Measurements from ENCODE around the gene SCYL3. TPM values are rescaled to one million over a fixed set of nuclear protein-coding genes. Genes with fewer than 3 reads are reported as not detected.
"Not testable (repeated sequence)": the region's sequence is repeated elsewhere in the genome, so short reads cannot be mapped to it uniquely, and the experiment has no call there.

Gene SCYL3
- total RNA-seq, 1 donor from 2014 or later: 4.5 TPM

DNA sequence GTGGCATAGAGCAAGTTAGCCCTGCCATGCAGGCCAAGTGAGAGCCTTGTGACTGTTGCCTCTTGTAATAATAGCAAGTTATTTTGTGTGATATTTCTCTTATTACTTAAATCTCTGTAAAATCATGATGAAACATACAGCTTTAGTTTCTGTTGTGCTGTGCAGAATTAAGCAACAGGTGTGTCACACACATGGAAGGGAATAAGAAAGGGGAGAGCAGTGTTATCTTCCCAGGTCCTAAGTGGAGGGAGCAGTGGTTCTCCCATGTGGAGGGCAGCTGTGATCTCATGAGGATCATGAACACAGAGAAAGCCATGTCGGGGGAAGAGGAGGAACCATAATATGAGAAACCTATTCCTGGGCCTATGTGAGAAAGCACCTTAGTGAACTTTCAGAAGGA, 25.2 kb upstream of the SCYL3 start:
- Histone ChIP-seq H3K4me3 (ENCODE audit: low read depth, low read length) (no peak overlapping the region), H3K36me3 (ENCODE audit: control insufficient read depth, insufficient read depth, low read length) (no peaks in the 10 kb centered on the region), H3K27me3 (ENCODE audit: control insufficient read depth, insufficient read depth, low read length) (no peaks in the 10 kb centered on the region)
- TF ChIP-seq, protein P1, sequence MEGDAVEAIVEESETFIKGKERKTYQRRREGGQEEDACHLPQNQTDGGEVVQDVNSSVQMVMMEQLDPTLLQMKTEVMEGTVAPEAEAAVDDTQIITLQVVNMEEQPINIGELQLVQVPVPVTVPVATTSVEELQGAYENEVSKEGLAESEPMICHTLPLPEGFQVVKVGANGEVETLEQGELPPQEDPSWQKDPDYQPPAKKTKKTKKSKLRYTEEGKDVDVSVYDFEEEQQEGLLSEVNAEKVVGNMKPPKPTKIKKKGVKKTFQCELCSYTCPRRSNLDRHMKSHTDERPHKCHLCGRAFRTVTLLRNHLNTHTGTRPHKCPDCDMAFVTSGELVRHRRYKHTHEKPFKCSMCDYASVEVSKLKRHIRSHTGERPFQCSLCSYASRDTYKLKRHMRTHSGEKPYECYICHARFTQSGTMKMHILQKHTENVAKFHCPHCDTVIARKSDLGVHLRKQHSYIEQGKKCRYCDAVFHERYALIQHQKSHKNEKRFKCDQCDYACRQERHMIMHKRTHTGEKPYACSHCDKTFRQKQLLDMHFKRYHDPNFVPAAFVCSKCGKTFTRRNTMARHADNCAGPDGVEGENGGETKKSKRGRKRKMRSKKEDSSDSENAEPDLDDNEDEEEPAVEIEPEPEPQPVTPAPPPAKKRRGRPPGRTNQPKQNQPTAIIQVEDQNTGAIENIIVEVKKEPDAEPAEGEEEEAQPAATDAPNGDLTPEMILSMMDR (IDR thresholded peaks at IDR 0.05; ENCODE audit: insufficient read depth, low read length, severe bottlenecking): no peak
- FAIRE-seq (no peak), DNase-seq (ENCODE audit: low read depth) (no peak)

DNA sequence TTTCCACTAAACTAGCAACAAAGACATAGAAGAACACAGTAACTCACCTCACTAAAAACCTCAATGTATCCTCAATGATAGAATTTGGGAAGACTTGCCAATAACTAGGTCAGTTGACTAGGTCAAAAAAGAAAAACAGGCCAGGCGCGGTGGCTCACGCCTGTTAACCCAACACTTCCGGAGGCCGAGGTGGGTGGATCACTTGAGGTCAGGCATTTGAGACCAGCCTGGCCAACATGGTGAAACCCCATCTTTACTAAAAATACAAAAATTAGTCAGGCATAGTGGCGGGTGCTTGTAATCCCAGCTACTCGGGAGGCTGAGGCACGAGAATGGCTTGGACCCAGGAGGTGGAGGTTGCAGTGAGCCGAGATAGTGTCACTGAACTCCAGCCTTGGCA, 24.5 kb upstream of the SCYL3 start:
- DNase-seq (ENCODE audit: low read depth); FAIRE-seq; H3K36me3 ChIP-seq (ENCODE audit: control insufficient read depth, insufficient read depth, low read length); H3K27me3 ChIP-seq (ENCODE audit: control insufficient read depth, insufficient read depth, low read length); H3K4me3 ChIP-seq (ENCODE audit: low read depth, low read length): not testable (repeated sequence)

DNA sequence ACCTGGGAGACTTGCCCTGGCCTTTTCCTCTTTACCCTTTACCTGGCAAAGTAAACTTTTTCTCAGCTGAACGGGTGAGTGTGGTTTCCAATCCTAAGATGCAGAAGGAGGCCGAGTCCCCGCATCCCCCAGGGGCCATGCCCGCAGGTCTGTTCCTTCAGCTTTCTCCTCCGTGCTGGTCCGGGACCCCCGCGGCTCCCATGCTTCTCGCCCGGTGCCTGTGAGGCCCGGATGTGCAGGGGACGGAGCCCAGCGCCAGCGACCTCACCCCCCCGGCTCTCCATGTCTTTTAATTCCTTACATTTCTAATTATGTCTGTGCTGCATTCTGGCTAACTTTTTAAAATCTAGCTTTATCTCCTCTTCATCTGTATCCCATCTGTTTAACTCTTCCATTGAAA, 21.5 kb upstream of the SCYL3 start:
- Histone ChIP-seq H3K4me3 (ENCODE audit: low read depth, low read length) (no peak overlapping the region), H3K36me3 (ENCODE audit: control insufficient read depth, insufficient read depth, low read length) (no peaks in the 10 kb centered on the region), H3K27me3 (ENCODE audit: control insufficient read depth, insufficient read depth, low read length) (no peaks in the 10 kb centered on the region)
- FAIRE-seq (no peak), DNase-seq (ENCODE audit: low read depth) (no peak)
- TF ChIP-seq, protein P1 (IDR thresholded peaks at IDR 0.05; ENCODE audit: insufficient read depth, low read length, severe bottlenecking): no peak

GRCh38 chr1:169914531-169914930, 20.8 kb upstream of the SCYL3 start:
- Histone ChIP-seq H3K36me3 (ENCODE audit: control insufficient read depth, insufficient read depth, low read length) (no peaks in the 10 kb centered on the region), H3K4me3 (ENCODE audit: low read depth, low read length) (no peak overlapping the region), H3K27me3 (ENCODE audit: control insufficient read depth, insufficient read depth, low read length) (no peaks in the 10 kb centered on the region)
- DNase-seq (ENCODE audit: low read depth): peak; percentile 77
- TF ChIP-seq, protein P1 (IDR thresholded peaks at IDR 0.05; ENCODE audit: insufficient read depth, low read length, severe bottlenecking): no peak
- FAIRE-seq: no peak

GRCh38 chr1:169909499-169909898, 15.8 kb upstream of the SCYL3 start:
- Histone ChIP-seq H3K27me3 (ENCODE audit: control insufficient read depth, insufficient read depth, low read length) (no peaks in the 10 kb centered on the region), H3K4me3 (ENCODE audit: low read depth, low read length) (no peak overlapping the region), H3K36me3 (ENCODE audit: control insufficient read depth, insufficient read depth, low read length) (no peaks in the 10 kb centered on the region)
- DNase-seq (ENCODE audit: low read depth): no peak
- FAIRE-seq: no peak
- TF ChIP-seq, protein P1 (IDR thresholded peaks at IDR 0.05; ENCODE audit: insufficient read depth, low read length, severe bottlenecking): no peak

DNA sequence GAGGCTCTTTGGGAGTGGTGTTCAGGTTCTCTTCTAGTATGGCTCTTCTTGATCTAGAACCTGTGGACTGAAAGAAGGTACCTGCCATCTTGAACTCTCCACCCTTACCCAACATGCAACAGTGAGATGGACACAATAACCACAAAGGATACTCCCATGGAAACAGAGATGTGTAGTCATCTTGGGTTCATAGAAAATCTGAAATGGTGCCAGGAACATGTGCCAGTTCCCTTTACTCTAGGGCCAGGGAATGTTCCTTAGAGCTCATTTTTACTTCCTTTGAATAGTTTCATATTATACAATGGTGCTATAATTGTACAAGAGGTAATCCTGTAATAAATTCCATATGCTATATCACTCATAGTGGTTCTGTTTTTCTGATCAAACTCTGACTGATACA, 13.2 kb upstream of the SCYL3 start:
- Histone ChIP-seq H3K27me3 (ENCODE audit: control insufficient read depth, insufficient read depth, low read length) (no peaks in the 10 kb centered on the region), H3K4me3 (ENCODE audit: low read depth, low read length) (no peak overlapping the region), H3K36me3 (ENCODE audit: control insufficient read depth, insufficient read depth, low read length) (no peaks in the 10 kb centered on the region)
- FAIRE-seq (no peak), DNase-seq (ENCODE audit: low read depth) (peak; percentile 31)
- TF ChIP-seq, protein P1 (IDR thresholded peaks at IDR 0.05; ENCODE audit: insufficient read depth, low read length, severe bottlenecking): no peak

All from bronchial epithelial cell (primary cell).